Psoas muscle (tissue), 8 donors: ENCODE data around the gene TMEM163. TPM values are rescaled to one million over a fixed set of nuclear protein-coding genes. Genes with fewer than 3 reads are reported as not detected.

Experiments
- ATAC-seq, 4 donors: fragments of 200-7000 bp; cut with Tn5 transposase; one replicate each; pipeline ENCODE4 v1.9.1; 2020; ENCODE audit warnings: moderate library complexity in 3 of 4, mild to moderate bottlenecking in 2 of 4
- DNase-seq, 2 donors: peaks; one replicate each; pipeline ENCODE4 v3.0.0-alpha.2; 2020
- H3K27ac ChIP-seq: fragments of 200-600 bp; one replicate; pipeline ENCODE4 v1.8.0; 2022
- H3K27me3 ChIP-seq, 3 donors: fragments of 200-600 bp in 1 of 3; one replicate each; pipeline versions ENCODE4 v1.6.1 to v1.8.0; 2013 to 2022; ENCODE audit warnings: low read length in 2 of 3, mild to moderate bottlenecking in 2 of 3, moderate library complexity in 1 of 3; ENCODE audit not compliant: insufficient read depth in 3 of 3
- H3K36me3 ChIP-seq, 2 donors: fragments of 200-600 bp in 1 of 2; one replicate each; pipeline versions ENCODE4 v1.6.1 to v1.8.0; 2013 to 2022; ENCODE audit warnings: low read depth in 1 of 2, mild to moderate bottlenecking in 1 of 2, moderate library complexity in 1 of 2; ENCODE audit not compliant: insufficient read depth in 1 of 2
- H3K4me1 ChIP-seq: fragments of 200-600 bp; one replicate; pipeline ENCODE4 v1.8.0; 2022
- H3K4me3 ChIP-seq: fragments of 200-600 bp; one replicate; pipeline ENCODE4 v1.8.0; 2022; ENCODE audit warnings: mild to moderate bottlenecking
- H3K9me3 ChIP-seq: fragments of 200-600 bp; one replicate; pipeline ENCODE4 v1.8.0; 2022
- CTCF ChIP-seq: fragments of 200-600 bp; IDR thresholded peaks from one replicate; pipeline ENCODE4 v1.8.0; 2022; ENCODE audit warnings: antibody characterized with exemption
- WGBS, 3 donors: extraction: QIAGEN DNeasy Blood & Tissue Kit; methylation state at CpG; one replicate each; pipeline versions ENCODE4 v1.1.6 to v1.1.7; 2013; 5-methylcytosine and 5-hydroxymethylcytosine counted together
- intact Hi-C, 2 donors: fragments of 100-400 bp; cut with DNase I; formaldehyde crosslinking; loops; one replicate each; pipeline versions ENCODE4 v1.11.0 to v1.14.2; 2022
- polyA plus RNA-seq, 3 donors: library from polyadenylated mRNA; stranded (reverse); fragments of 200-250 nt; gene quantifications; one replicate each; pipeline ENCODE4 v1.2.3, GENCODE V29; 2013
- total RNA-seq, 4 donors: library from RNA; stranded (reverse); fragmentation: NEBNext Ultra II Directional in 2 of 4; extraction: Animal tissue kit (Norgen Biotek cat#: 25700) in 2 of 4; gene quantifications; one replicate each; pipeline versions ENCODE4 v1.2.1 to v1.2.4, GENCODE V29; 2021 to 2023
- donor health status: healthy with polysubstance abuse.
- donor health status: DM: no; HTN: no; CAD: no; lungs with moderate emphysema.
- donor health status: Bipolar disorder and iron deficiency.
- donor health status: healthy.
- donor health status: DM: yes; HTN: yes; CAD: no.
- donor health status: DM: no; HTN: no; CAD: no.
- donor health status: DM: no; HTN: no; CAD: no.
- donor health status: DM: yes; HTN: yes; CAD: no.

The TMEM163 gene
- total and polyA plus RNA-seq, 7 donors, result 0.17 to 0.52 (median 0.28) TPM; not detected in 1

GRCh38 chr2:134583997-134584520 is 134.7 kb downstream of the TMEM163 start:
- no peak overlapping the region for H3K4me3 ChIP-seq
- WGBS, 3 donors, result 38 to 50% (median 38%) methylated on average over 2 of the region's 2 CpGs
- intact Hi-C loops, result no loop called here
- no peaks in the 10 kb centered on the region for H3K36me3 ChIP-seq
- no peak for DNase-seq
- H3K9me3 ChIP-seq, result no peaks in the 10 kb centered on the region
- ATAC-seq, result no peak
- H3K27ac ChIP-seq, result no peak overlapping the region
- no peaks in the 10 kb centered on the region for H3K4me1 ChIP-seq
- no peaks in the 10 kb centered on the region for H3K27me3 ChIP-seq
- no peak for TF ChIP-seq CTCF

GRCh38 chr2:134583462-134583861 is 135.3 kb downstream of the TMEM163 start:
- no peaks in the 10 kb centered on the region for H3K9me3 ChIP-seq
- TF ChIP-seq CTCF, result no peak
- no peak overlapping the region for H3K27ac ChIP-seq
- WGBS, 3 donors, result 72 to 87% (median 82%) methylated on average over 6 of the region's 6 CpGs
- DNase-seq (no peak), ATAC-seq (no peak)
- no peaks in the 10 kb centered on the region for H3K36me3 ChIP-seq
- intact Hi-C loops, result no loop called here
- H3K4me3 ChIP-seq, result no peak overlapping the region
- no peaks in the 10 kb centered on the region for H3K4me1 ChIP-seq
- no peaks in the 10 kb centered on the region for H3K27me3 ChIP-seq

- WGBS, 3 donors, result 67 to 71% (median 68%) methylated on average over 2 of the region's 2 CpGs
- intact Hi-C loops, result no loop called here
- no peak for DNase-seq
- no peak overlapping the region for H3K27ac ChIP-seq
- no peak for TF ChIP-seq CTCF
- no peaks in the 10 kb centered on the region for H3K36me3 ChIP-seq
- H3K27me3 ChIP-seq, result no peaks in the 10 kb centered on the region
- no peak overlapping the region for H3K4me3 ChIP-seq
- no peaks in the 10 kb centered on the region for H3K4me1 ChIP-seq
- H3K9me3 ChIP-seq, result no peaks in the 10 kb centered on the region
- no peak for ATAC-seq
These were observed 136.3 kb downstream of the TMEM163 start for GRCh38 chr2:134582547-134582899.

- ATAC-seq (no peak), DNase-seq (no peak)
- TF ChIP-seq CTCF, result no peak
- intact Hi-C loops, result no loop called here
- Histone ChIP-seq H3K9me3 (no peaks in the 10 kb centered on the region), H3K4me3 (no peak overlapping the region), H3K4me1 (no peaks in the 10 kb centered on the region), H3K27ac (no peak overlapping the region), H3K27me3 (no peaks in the 10 kb centered on the region), H3K36me3 (no peaks in the 10 kb centered on the region)
- 89 to 92% (median 90%) methylated on average over 10 of the region's 10 CpGs for WGBS, 3 donors
These were observed 136.8 kb downstream of the TMEM163 start for GRCh38 chr2:134581877-134582546.

GRCh38 chr2:134578316-134578715 is 140.5 kb downstream of the TMEM163 start:
- DNase-seq (no peak), ATAC-seq (no peak)
- Histone ChIP-seq H3K27me3 (peaks cover 0 to 2% (median 0%) of the 10 kb centered on the region in 3 donors), H3K4me3 (no peak overlapping the region), H3K36me3 (no peaks in the 10 kb centered on the region), H3K27ac (no peak overlapping the region), H3K4me1 (no peaks in the 10 kb centered on the region), H3K9me3 (no peaks in the 10 kb centered on the region)
- intact Hi-C loops, result no loop called here
- 42 to 58% (median 46%) methylated on average over 7 of the region's 7 CpGs for WGBS, 3 donors
- TF ChIP-seq CTCF, result no peak
